HCT116 (cell line): Measurements from ENCODE around the gene TSACC. TPM values are rescaled to one million over a fixed set of nuclear protein-coding genes. Genes with fewer than 3 reads are reported as not detected.

ENCODE experiments used
- ATAC-seq: fragments of 200-7000 bp; cut with Tn5 transposase; 2 replicates; pipeline ENCODE4 v1.9.1; 2020; ENCODE audit warnings: mild to moderate bottlenecking, moderate library complexity
- BruUV-seq: library from RNA; stranded (reverse); fragments of 400-500 nt; replicated peaks from 2 replicates; lab custom pipeline; 2021; lab: Mats Ljungman, UMichigan
- CTCF ChIA-PET: fragments of 300-600 bp; sonication (Branson Sonifier 250); formaldehyde crosslinking; loops from one replicate; lab custom pipeline; 2021; ENCODE audit warnings: antibody characterized with exemption; lab: Charles Lee
- POLR2A ChIA-PET: fragments of 300-600, 350-600 bp; sonication (Branson Sonifier 250); formaldehyde crosslinking; loops from one replicate; lab custom pipeline; 2021; ENCODE audit warnings: antibody characterized with exemption; lab: Charles Lee
- RAD21 ChIA-PET, 2 experiments: fragments of 300-600 bp; sonication (Branson Sonifier 250); formaldehyde crosslinking; loops; one replicate each; lab custom pipeline; 2023; ENCODE audit warnings: low total read pairs in 2 of 2; ENCODE audit not compliant: uncharacterized antibody in 2 of 2, unreplicated experiment in 2 of 2, low non-redundant PET in 1 of 2; lab: Charles Lee
- DNase-seq: peaks from one replicate; pipeline ENCODE4 v3.0.0-alpha.2; 2010; ENCODE audit warnings: low read depth, low spot score
- H2AFZ ChIP-seq: fragments of 200-600 bp; shearing (Covaris generic), sonication (generic); 2 replicates; pipeline ENCODE4 v1.6.1; 2017; ENCODE audit warnings: low read depth, mixed run types, mixed read lengths, antibody characterized with exemption, low read length; ENCODE audit not compliant: poor library complexity, severe bottlenecking
- H3K27ac ChIP-seq: 2 replicates; pipeline ENCODE4 v1.5.1; 2012; ENCODE audit warnings: low read depth, low read length
- H3K27me3 ChIP-seq: fragments of 200-600 bp; sonication (generic); 2 replicates; pipeline ENCODE4 v1.6.1; 2016; ENCODE audit warnings: mixed run types, low read length, mixed read lengths; ENCODE audit not compliant: insufficient read depth
- H3K36me3 ChIP-seq, 2 experiments: fragments of 200-500 bp in 1 of 2; fragments of 200-600 bp in 1 of 2; sonication (Bioruptor generic) in 1 of 2; sonication (generic) in 1 of 2; 2 replicates each; pipeline versions ENCODE4 v1.5.1 to v1.6.1; 2014 to 2016; ENCODE audit warnings: low read length in 2 of 2, inconsistent platforms in 1 of 2, mixed read lengths in 1 of 2, mixed run types in 1 of 2; ENCODE audit not compliant: insufficient read depth in 2 of 2, control insufficient read depth in 1 of 2
- H3K4me1 ChIP-seq, 2 experiments: fragments of 200-600 bp in 1 of 2; sonication (generic) in 1 of 2; 2 replicates each; pipeline versions ENCODE4 v1.5.1 to v1.6.1; 2012 to 2017; ENCODE audit warnings: low read length in 2 of 2, inconsistent platforms in 1 of 2, mild to moderate bottlenecking in 1 of 2, mixed read lengths in 1 of 2, mixed run types in 1 of 2, moderate library complexity in 1 of 2; ENCODE audit not compliant: insufficient read depth in 2 of 2, control insufficient read depth in 1 of 2
- H3K4me2 ChIP-seq: fragments of 200-600 bp; sonication (generic); 2 replicates; pipeline ENCODE4 v1.6.1; 2017; ENCODE audit warnings: mixed run types, low read length, mixed read lengths
- H3K4me3 ChIP-seq, 2 experiments: fragments of 200-600 bp in 1 of 2; sonication (generic) in 1 of 2; replicated peaks in 1 of 2; 2 replicates each; pipeline ENCODE4 v1.5.1; 2011 to 2016; ENCODE audit warnings: low read length in 2 of 2, control low read depth in 1 of 2, low read depth in 1 of 2, mild to moderate bottlenecking in 1 of 2, mixed read lengths in 1 of 2, mixed run types in 1 of 2
- H3K79me2 ChIP-seq: fragments of 200-600 bp; sonication (generic); 2 replicates; pipeline ENCODE4 v1.6.1; 2017; ENCODE audit warnings: mild to moderate bottlenecking, mixed run types, low read length, moderate library complexity, mixed read lengths; ENCODE audit not compliant: insufficient read depth
- H3K9ac ChIP-seq: fragments of 200-600 bp; sonication (generic); 2 replicates; pipeline ENCODE4 v1.6.1; 2016; ENCODE audit warnings: low read length, mixed read lengths
- H3K9me2 ChIP-seq: fragments of 200-600 bp; sonication (generic), shearing (Covaris generic); 2 replicates; pipeline ENCODE4 v1.6.1; 2017; ENCODE audit warnings: mixed run types, mild to moderate bottlenecking, moderate library complexity; ENCODE audit not compliant: insufficient read depth
- H3K9me3 ChIP-seq, 2 experiments: fragments of 200-500 bp in 1 of 2; fragments of 200-600 bp in 1 of 2; sonication (Bioruptor generic) in 1 of 2; sonication (generic) in 1 of 2; 2 replicates each; pipeline ENCODE4 v1.6.1; 2014 to 2017; ENCODE audit warnings: low read length in 2 of 2, mixed read lengths in 2 of 2, inconsistent platforms in 1 of 2, low read depth in 1 of 2, mild to moderate bottlenecking in 1 of 2, mixed run types in 1 of 2, moderate library complexity in 1 of 2; ENCODE audit not compliant: control insufficient read depth in 1 of 2, insufficient read depth in 1 of 2
- H4K20me1 ChIP-seq: fragments of 200-600 bp; sonication (generic), shearing (Covaris generic); 2 replicates; pipeline ENCODE4 v1.6.1; 2017; ENCODE audit warnings: mixed run types, mild to moderate bottlenecking, moderate library complexity; ENCODE audit not compliant: insufficient read depth
- CBX3 ChIP-seq: IDR thresholded peaks from 2 replicates; pipeline ENCODE4 v1.6.1; 2012; ENCODE audit warnings: low read depth
- CEBPB ChIP-seq: IDR thresholded peaks from 2 replicates; pipeline ENCODE4 v1.6.1; 2012; ENCODE audit warnings: low read depth
- EGR1 ChIP-seq: IDR thresholded peaks from 2 replicates; pipeline ENCODE4 v1.6.1; 2012; ENCODE audit warnings: low read depth
- EZH2 ChIP-seq: fragments of 200-600 bp; sonication (generic); IDR thresholded peaks from 2 replicates; pipeline ENCODE4 v1.6.1; 2017; ENCODE audit warnings: antibody characterized with exemption, mixed run types
- JUND ChIP-seq: IDR thresholded peaks from 2 replicates; pipeline ENCODE4 v1.6.1; 2012
- POLR2A ChIP-seq: IDR thresholded peaks from 2 replicates; pipeline ENCODE4 v1.7.0; 2011; ENCODE audit warnings: borderline replicate concordance; ENCODE audit not compliant: insufficient read depth, insufficient read length; ENCODE audit errors: extremely low read depth
- POLR2AphosphoS5 ChIP-seq: IDR thresholded peaks from 2 replicates; pipeline ENCODE4 v1.6.1; 2011; ENCODE audit warnings: mild to moderate bottlenecking, low read depth, low read length, moderate library complexity
- SIN3A ChIP-seq: IDR thresholded peaks from 2 replicates; pipeline ENCODE4 v1.6.1; 2012; ENCODE audit warnings: low read depth
- SP1 ChIP-seq: IDR thresholded peaks from 2 replicates; pipeline ENCODE4 v1.6.1; 2012; ENCODE audit warnings: low read depth
- TCF7L2 ChIP-seq: IDR thresholded peaks from 2 replicates; pipeline ENCODE4 v1.7.0; 2011; ENCODE audit warnings: borderline replicate concordance, inconsistent platforms; ENCODE audit not compliant: insufficient read depth, insufficient read length; ENCODE audit errors: extremely low read depth
- ZFX ChIP-seq: fragments of 450-650 bp; IDR thresholded peaks from 2 replicates; pipeline ENCODE4 v1.6.1; 2017
- ZNF274 ChIP-seq: fragments of 200-500 bp; sonication (Bioruptor generic); IDR thresholded peaks from 2 replicates; pipeline ENCODE4 v1.6.1; 2014; ENCODE audit warnings: mild to moderate bottlenecking, low read depth, low read length, inconsistent platforms
- intact Hi-C: fragments of 100-400 bp; cut with micrococcal nuclease; formaldehyde crosslinking; loops from 2 replicates; pipeline ENCODE4 v1.10.0; 2022
- total RNA-seq: library from RNA; stranded (reverse); gene quantifications from one replicate; pipeline ENCODE4 v1.2.1, GENCODE V29; 2021; ENCODE audit not compliant: unreplicated experiment
- TF ChIP-seq, protein P1 (sequence below): IDR thresholded peaks from 2 replicates; pipeline ENCODE4 v1.6.1; 2012
- TF ChIP-seq, protein P2 (sequence below): IDR thresholded peaks from 2 replicates; pipeline ENCODE4 v1.6.1; 2012; ENCODE audit warnings: low read depth
- TF ChIP-seq, protein P3 (sequence below): IDR thresholded peaks from 2 replicates; pipeline ENCODE4 v1.6.1; 2012

Gene TSACC
- total RNA-seq, 1 experiment from 2014 or later, result 1.0 TPM

DNA sequence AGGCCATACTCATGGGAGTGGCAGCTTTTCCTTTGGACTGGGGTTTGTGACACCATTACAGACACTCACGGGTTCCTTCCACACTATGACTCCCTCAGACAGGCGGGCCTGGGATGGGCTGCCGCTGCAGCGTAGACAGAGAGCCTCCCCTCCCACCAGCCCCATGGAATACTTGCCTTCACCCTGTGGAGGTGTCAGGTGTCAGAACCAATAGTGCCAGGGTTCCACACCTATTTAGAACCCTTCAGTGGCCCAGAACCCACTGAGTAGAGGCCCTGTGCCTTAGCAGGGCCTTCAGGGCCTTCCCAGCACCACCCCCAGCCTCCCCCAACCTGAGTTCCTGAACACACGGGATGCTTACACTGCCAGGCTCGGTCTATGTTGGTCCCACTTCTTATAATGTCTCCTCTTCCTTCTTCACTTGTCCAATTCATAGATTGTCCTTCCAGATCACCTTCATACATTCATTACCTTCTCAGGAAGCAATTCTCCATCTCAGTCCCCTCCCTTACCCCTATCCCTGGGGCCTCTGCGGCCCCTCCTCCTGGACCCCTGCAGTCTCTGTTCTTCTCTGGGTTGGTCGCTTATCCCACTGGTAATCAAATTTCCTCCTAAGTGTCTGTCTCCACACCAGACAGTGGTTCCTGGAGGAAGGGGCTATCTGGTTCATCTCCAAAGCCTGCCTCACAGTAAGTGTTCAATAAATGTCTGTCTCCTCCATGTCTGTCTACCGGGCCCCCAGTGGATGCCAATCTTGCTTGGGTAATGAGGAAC is 29.2 kb downstream of the TSACC start:
- CTCF ChIA-PET, result no interaction called here
- DNase-seq (no peak), ATAC-seq (no peak)
- H2AFZ ChIP-seq, result no peak overlapping the region
- H3K79me2 ChIP-seq, result no peaks in the 10 kb centered on the region
- no peaks in the 10 kb centered on the region for H3K9me3 ChIP-seq
- no peak overlapping the region for H3K4me2 ChIP-seq
- intact Hi-C loops, result no loop called here
- no peak for TF ChIP-seq CEBPB
- no peak for TF ChIP-seq TCF7L2
- RAD21 ChIA-PET, result no interaction called here
- H3K4me3 ChIP-seq, result no peak overlapping the region
- H3K36me3 ChIP-seq, result no peaks in the 10 kb centered on the region
- no peaks in the 10 kb centered on the region for H3K27me3 ChIP-seq
- H4K20me1 ChIP-seq, result no peaks in the 10 kb centered on the region
- no peaks in the 10 kb centered on the region for H3K9me2 ChIP-seq
- peaks cover 17 to 28% of the 10 kb centered on the region in 2 experiments for H3K4me1 ChIP-seq
- no peak overlapping the region for H3K9ac ChIP-seq
- H3K27ac ChIP-seq, result no peak overlapping the region
- POLR2A ChIA-PET, result no interaction called here
- no TSS peak for BruUV-seq

DNA sequence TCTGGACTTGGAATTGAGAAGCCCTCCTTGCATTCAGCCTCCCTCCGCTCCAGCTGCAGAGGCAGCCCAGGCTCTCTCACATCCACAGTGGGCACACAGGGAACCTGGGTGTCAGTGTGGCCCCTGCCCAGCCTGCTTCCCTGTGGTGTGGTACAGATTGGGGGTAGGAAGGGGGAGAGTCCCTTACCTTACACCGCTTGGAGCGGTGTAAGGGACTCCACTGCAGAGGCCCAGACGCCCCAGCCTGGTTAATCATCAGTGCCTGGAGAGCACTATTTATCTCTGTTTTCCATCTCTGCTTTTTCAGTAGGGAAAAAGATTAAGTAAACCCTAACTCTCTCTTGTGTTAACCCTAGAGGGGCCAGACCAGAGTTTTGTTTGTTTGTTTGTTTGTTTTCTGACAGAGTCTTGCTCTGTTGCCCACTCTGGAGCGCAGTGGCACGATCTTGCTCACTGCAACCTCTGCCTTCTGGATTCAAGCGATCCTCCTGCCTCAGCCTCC is 29.9 kb downstream of the TSACC start:
- BruUV-seq, result no TSS peak
- ChIA-PET POLR2A (interaction anchor here (0.6 kb wide), 1 partner anchor 87 kb away, joined by 7 read pairs; no protein-coding TSS in a partner anchor), RAD21 (no interaction called here), CTCF (no interaction called here)
- Histone ChIP-seq H3K27ac (no peak overlapping the region), H3K9me3 (no peaks in the 10 kb centered on the region), H3K9ac (no peak overlapping the region), H3K27me3 (no peaks in the 10 kb centered on the region), H3K4me1 (peaks cover 17 to 28% of the 10 kb centered on the region in 2 experiments), H3K36me3 (no peaks in the 10 kb centered on the region), H4K20me1 (no peaks in the 10 kb centered on the region), H3K9me2 (no peaks in the 10 kb centered on the region), H3K4me3 (no peak overlapping the region), H3K79me2 (no peaks in the 10 kb centered on the region), H2AFZ (no peak overlapping the region), H3K4me2 (peak overlapping the region; percentile 83; the same call in 1 of the 2 replicates)
- intact Hi-C loops, result no loop called here
- DNase-seq, result no peak
- no peak for ATAC-seq
- TF ChIP-seq, protein P1, sequence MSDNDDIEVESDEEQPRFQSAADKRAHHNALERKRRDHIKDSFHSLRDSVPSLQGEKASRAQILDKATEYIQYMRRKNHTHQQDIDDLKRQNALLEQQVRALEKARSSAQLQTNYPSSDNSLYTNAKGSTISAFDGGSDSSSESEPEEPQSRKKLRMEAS, result no peak
- TF ChIP-seq, protein P2, sequence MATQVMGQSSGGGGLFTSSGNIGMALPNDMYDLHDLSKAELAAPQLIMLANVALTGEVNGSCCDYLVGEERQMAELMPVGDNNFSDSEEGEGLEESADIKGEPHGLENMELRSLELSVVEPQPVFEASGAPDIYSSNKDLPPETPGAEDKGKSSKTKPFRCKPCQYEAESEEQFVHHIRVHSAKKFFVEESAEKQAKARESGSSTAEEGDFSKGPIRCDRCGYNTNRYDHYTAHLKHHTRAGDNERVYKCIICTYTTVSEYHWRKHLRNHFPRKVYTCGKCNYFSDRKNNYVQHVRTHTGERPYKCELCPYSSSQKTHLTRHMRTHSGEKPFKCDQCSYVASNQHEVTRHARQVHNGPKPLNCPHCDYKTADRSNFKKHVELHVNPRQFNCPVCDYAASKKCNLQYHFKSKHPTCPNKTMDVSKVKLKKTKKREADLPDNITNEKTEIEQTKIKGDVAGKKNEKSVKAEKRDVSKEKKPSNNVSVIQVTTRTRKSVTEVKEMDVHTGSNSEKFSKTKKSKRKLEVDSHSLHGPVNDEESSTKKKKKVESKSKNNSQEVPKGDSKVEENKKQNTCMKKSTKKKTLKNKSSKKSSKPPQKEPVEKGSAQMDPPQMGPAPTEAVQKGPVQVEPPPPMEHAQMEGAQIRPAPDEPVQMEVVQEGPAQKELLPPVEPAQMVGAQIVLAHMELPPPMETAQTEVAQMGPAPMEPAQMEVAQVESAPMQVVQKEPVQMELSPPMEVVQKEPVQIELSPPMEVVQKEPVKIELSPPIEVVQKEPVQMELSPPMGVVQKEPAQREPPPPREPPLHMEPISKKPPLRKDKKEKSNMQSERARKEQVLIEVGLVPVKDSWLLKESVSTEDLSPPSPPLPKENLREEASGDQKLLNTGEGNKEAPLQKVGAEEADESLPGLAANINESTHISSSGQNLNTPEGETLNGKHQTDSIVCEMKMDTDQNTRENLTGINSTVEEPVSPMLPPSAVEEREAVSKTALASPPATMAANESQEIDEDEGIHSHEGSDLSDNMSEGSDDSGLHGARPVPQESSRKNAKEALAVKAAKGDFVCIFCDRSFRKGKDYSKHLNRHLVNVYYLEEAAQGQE, result no peak
- TF ChIP-seq POLR2A (no peak), ZFX (no peak), SIN3A (no peak), CEBPB (no peak), POLR2AphosphoS5 (no peak), CBX3 (no peak), ZNF274 (no peak), JUND (no peak), SP1 (no peak), EGR1 (no peak), EZH2 (no peak)
- TF ChIP-seq, protein P3, sequence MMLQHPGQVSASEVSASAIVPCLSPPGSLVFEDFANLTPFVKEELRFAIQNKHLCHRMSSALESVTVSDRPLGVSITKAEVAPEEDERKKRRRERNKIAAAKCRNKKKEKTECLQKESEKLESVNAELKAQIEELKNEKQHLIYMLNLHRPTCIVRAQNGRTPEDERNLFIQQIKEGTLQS, result no peak
